Liver (tissue), 3 donors: ENCODE measurements around the gene PRSS8.

Experiments used
- GABPA ChIP-seq, 2 donors: IDR thresholded peaks in 1 of 2; conservative IDR thresholded peaks in 1 of 2; 2 replicates each; pipeline ENCODE4 v1.6.1; 2016; ENCODE audit warnings: antibody characterized with exemption in 2 of 2, mild to moderate bottlenecking in 1 of 2, moderate library complexity in 1 of 2
- RAD21 ChIP-seq, 2 donors: IDR thresholded peaks; 2 replicates each; pipeline ENCODE4 v1.6.1; 2016; ENCODE audit warnings: antibody characterized with exemption in 2 of 2, mild to moderate bottlenecking in 2 of 2
- TAF1 ChIP-seq: conservative IDR thresholded peaks from 2 replicates; pipeline ENCODE4 v1.6.1; 2016; ENCODE audit warnings: antibody characterized with exemption, mild to moderate bottlenecking
- TF ChIP-seq, protein P1 (sequence below): fragments of 150-350 bp; IDR thresholded peaks from 2 replicates; pipeline ENCODE4 v1.5.1; 2017; ENCODE audit warnings: improper control_type of control experiment, low read depth, low read length; ENCODE audit not compliant: missing input control
- TF ChIP-seq, protein P2 (sequence below): IDR thresholded peaks from 2 replicates; pipeline ENCODE4 v1.6.1; 2016; ENCODE audit warnings: antibody characterized with exemption, mild to moderate bottlenecking
- donor health status: healthy.
- donor health status: healthy.

DNA sequence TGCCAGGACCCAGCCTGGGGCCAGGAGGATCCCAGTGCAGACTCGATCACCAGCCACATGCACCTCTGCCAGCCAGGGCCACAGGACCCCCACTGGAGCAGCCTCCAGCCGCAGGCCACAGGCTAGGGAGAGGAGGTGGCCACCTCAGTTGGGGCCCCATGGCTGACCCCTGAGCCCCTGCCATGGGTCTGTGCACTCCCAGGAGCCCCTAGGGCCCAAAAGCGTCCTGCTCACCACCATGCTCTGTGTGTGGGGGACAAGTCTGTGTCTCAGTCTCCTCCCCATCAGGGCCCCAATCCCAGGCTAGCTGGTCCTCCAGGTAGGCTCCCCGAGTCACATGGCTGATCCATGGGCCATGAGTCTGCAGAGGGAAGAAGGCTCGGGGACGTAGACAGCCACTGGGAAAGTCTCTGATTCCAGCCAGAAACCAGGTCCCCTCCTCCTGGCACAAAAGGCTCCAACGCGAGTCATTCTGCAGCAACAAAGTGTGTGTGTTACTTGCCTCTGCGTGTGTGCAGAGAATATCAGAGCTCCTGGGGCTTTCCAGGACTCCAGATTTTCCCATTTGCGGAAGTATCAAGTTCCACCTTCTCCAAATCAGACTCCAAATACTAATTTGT, 6.1 kb upstream of the PRSS8 start:
- TF ChIP-seq RAD21 (IDR thresholded peaks at IDR 0.05), result no peak
- TF ChIP-seq, protein P1, sequence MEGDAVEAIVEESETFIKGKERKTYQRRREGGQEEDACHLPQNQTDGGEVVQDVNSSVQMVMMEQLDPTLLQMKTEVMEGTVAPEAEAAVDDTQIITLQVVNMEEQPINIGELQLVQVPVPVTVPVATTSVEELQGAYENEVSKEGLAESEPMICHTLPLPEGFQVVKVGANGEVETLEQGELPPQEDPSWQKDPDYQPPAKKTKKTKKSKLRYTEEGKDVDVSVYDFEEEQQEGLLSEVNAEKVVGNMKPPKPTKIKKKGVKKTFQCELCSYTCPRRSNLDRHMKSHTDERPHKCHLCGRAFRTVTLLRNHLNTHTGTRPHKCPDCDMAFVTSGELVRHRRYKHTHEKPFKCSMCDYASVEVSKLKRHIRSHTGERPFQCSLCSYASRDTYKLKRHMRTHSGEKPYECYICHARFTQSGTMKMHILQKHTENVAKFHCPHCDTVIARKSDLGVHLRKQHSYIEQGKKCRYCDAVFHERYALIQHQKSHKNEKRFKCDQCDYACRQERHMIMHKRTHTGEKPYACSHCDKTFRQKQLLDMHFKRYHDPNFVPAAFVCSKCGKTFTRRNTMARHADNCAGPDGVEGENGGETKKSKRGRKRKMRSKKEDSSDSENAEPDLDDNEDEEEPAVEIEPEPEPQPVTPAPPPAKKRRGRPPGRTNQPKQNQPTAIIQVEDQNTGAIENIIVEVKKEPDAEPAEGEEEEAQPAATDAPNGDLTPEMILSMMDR, result no peak
- TF ChIP-seq GABPA (IDR thresholded peaks at IDR 0.05 in 1 of 2, conservative IDR thresholded peaks at IDR 0.05 in 1 of 2), result no peak
- TF ChIP-seq TAF1, result no peak
- TF ChIP-seq, protein P2, sequence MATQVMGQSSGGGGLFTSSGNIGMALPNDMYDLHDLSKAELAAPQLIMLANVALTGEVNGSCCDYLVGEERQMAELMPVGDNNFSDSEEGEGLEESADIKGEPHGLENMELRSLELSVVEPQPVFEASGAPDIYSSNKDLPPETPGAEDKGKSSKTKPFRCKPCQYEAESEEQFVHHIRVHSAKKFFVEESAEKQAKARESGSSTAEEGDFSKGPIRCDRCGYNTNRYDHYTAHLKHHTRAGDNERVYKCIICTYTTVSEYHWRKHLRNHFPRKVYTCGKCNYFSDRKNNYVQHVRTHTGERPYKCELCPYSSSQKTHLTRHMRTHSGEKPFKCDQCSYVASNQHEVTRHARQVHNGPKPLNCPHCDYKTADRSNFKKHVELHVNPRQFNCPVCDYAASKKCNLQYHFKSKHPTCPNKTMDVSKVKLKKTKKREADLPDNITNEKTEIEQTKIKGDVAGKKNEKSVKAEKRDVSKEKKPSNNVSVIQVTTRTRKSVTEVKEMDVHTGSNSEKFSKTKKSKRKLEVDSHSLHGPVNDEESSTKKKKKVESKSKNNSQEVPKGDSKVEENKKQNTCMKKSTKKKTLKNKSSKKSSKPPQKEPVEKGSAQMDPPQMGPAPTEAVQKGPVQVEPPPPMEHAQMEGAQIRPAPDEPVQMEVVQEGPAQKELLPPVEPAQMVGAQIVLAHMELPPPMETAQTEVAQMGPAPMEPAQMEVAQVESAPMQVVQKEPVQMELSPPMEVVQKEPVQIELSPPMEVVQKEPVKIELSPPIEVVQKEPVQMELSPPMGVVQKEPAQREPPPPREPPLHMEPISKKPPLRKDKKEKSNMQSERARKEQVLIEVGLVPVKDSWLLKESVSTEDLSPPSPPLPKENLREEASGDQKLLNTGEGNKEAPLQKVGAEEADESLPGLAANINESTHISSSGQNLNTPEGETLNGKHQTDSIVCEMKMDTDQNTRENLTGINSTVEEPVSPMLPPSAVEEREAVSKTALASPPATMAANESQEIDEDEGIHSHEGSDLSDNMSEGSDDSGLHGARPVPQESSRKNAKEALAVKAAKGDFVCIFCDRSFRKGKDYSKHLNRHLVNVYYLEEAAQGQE, result no peak
